GM19193 (cell line): ENCODE data around the gene BCL11A.

Experiments used
- POLR2A ChIP-seq: IDR thresholded peaks from 4 replicates; pipeline ENCODE4 v1.6.1; 2011; ENCODE audit not compliant: insufficient read depth, insufficient read length; ENCODE audit errors: extremely low read depth

The BCL11A gene

DNA sequence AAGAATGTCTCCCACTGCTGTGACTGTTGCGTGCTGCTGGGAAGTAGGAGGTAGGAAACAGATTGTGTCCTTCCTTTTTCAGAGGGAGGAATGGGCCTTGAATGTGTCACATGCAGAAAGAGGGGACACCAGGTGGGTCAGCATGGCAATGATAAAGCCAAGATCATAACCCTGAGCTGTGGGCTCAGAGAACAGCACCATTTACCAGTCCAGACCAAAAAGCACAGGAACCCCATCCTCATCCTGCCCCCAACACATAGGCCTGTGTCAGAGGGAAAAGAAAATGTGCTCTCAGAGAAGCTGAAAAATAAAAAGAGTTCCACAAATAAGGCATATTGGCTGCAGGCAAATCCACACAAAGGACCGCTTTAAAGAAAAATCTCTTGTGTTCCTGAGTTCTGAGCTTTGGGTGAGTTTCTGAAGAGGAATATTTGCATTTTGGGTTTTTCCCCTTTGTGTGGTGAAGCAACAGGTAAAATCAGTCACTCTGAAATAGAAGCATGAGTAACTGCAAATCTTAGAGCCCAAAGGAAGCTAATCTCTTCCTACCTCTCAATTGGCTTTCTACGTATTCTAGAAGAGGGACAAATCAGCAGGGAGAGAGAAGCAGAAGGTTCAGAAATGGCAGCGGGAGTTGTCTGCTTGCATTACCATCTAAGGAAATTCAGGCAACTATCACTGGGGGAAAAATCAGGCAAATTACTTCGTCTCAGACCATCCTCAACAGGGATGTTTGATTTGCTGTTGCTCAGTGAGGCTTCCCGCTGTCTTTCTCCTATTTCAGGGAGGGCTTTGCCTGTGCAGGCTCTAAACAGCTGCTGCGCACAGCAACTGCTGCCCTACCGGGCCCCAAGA lies 106.8 kb downstream of the BCL11A start:
- peak; percentile 38 for TF ChIP-seq POLR2A

DNA sequence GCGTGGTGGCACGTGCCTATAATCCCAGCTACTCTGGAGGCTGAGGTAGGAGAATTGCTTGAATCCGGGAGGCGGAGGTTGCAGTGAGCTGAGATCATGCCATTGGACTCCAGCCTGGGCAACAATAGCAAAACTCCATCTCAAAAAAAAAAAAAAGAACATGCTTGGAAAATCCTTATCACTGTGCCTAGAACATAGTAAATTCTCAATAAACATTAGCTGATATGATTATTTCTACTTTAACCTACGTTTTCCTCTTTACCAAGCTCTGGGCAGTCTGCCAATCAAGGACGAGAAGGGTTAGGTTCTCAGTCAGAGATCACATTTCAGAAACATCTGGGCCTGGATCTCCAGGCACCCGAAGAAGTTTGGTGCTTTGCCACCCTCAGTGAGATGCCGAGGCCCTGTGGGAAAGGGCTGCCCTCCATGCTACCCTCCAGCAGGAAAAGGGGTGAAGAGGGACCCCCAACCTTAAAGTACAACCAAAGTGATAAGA lies 107.7 kb downstream of the BCL11A start:
- TF ChIP-seq POLR2A: no peak

DNA sequence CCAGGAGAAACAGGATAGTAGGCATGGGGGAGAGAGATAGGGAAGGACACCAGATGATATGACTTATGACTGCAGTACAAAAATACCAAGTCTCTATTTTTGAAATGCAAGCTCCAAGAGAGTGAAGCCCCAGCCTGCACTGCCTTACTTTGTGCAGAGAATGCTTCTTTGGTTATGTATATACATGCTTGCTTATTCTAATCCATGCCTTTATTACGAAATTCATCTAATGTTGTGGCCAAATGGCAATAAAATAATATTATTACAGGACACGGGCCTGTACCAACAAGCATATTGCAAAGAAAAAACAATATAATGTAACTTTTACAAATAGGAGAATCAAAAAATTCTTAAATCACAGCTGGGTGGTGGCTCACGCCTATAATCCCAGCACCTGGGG lies 110.8 kb downstream of the BCL11A start:
- TF ChIP-seq POLR2A: no peak

DNA sequence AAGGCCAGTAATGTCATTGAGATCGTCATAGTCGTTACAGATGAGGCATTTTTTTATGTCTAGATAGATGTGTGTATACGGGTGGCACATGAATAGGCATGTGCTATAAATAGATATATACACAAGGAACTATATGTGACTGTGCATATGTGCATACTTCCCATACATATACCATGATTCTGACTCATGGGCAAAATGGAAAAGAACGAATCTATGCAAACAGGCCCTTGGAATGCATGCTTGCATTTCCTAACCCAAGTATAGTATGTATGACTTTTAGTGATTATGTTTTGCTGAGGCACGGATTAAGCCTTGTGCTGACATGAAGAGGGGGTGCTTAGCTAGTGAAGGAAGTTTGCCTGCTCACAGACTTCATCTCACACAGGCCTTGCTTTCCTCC lies 111.7 kb downstream of the BCL11A start:
- TF ChIP-seq POLR2A: no peak

DNA sequence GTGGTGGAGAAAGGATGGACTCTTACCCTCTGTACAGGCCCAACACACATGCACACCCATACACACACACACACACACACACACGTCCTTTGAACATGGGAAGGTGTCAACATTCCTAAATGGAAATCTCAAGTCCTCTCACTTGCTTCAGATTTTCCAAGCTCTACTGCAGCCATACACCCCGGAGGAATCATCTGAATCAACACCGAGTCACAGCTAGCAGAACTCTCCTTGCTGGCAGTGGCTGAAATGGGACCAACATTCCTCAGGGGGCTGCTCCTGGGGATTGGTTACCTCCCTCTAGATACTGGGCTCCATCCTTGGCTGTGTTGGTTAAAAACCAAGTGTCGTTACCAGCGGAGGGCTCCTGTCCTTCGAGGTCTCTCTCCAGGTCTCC lies 112.7 kb downstream of the BCL11A start:
- no peak for TF ChIP-seq POLR2A

DNA sequence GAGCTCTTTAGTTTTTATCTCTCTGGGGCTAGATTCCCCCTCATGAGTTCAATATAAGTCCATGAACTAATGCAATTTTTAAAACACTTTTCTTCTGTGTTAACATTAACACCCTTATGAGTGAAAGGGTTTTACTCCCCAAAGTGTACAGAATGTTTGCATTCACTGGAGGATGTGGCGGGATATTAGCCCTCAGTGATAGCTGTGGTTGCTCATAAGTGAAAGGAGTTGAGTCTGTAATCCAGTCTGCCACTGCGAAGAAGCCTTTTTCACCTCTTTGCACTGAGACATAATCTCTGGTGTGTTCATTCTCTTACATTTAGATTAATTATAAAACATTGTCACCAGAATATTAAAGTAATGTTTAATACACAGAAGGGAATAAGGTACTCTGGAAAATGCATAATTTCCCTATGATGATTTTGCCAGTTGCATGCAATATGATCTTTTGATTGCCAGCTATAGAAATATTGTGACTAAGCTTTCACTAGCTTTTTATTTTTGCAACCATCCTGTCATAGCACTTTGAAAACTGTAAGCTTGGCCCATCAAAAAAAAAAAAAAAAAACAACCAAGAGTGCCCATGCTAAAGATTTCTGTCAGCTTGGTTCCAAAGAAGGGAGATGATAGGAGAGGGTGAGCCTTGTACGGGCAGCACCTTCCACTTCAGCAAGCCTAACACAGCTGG lies 113.2 kb downstream of the BCL11A start:
- TF ChIP-seq POLR2A: no peak

DNA sequence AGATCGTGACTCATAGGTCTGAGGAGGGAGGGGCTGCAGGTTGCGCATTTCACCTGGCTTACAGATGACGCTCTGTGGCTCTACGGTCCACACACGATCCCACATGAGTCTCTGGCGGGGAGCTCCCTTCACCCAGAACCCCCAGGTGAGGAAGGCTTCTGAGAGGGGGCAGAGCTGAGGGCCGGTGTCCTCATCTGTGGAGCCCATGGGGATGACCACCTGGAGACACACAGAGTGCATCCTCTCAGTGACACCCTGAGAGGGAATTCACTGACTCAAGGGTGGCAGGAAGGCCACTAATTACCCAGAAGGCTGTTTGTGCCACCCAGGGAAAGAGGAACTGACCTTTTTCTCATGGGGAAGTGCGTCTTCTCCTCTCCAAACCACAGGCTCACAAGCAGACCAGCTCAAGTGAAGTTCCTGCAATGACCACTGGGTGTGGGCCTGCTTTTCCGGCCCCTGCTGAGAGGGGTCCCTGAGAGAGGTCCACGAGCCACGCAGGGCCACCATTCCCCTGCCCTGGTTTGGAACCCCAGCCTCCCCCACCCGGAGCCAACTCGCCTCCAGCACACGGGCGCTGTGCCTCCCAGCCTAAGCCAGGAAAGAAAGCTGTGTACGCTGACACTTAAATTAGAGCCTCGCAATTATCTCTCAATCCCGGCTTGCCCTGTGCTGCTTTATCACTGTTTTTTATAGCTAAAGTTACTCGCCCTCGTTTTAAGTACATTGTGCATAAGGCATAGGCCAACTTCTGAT lies 114.1 kb downstream of the BCL11A start:
- TF ChIP-seq POLR2A: peak; percentile 76

DNA sequence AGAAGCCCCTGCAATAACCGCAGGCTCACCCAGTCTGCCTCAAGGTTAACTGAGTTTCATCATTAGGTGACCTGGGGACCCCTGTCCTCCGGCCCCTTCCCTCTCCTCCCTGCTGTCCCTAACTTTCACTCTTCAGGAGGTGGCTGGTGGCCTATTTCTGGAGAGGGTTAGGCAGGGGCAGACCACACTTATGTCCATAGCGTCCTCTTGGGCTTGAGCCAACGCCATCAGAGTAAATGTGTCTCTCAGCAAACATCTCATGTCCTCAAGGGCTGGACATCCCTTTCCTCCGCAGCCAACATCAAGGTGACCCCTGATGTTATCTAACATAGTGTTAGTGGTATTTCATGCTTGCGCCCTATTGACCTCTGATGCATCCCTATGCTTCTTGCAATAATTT lies 114.8 kb downstream of the BCL11A start:
- no peak for TF ChIP-seq POLR2A

DNA sequence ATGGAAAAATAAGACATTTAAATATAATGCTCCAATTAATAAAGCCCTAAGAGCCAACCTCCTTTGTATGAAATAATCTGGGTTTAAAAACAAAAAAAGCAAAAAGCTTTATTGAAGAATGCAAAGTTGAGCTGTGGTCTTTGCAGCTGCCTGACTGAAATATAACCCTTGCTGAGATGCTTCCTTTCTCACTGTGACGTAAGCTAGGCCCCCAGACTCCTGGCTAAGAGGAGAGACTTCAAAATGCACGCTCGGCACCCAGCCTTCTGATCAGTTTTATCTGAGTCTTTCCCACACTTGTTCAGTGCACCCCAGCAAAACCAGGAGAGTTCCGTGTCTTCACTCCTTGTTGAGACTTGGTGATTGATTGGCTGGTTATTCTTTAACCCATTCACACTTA lies 115.3 kb downstream of the BCL11A start:
- TF ChIP-seq POLR2A: no peak

DNA sequence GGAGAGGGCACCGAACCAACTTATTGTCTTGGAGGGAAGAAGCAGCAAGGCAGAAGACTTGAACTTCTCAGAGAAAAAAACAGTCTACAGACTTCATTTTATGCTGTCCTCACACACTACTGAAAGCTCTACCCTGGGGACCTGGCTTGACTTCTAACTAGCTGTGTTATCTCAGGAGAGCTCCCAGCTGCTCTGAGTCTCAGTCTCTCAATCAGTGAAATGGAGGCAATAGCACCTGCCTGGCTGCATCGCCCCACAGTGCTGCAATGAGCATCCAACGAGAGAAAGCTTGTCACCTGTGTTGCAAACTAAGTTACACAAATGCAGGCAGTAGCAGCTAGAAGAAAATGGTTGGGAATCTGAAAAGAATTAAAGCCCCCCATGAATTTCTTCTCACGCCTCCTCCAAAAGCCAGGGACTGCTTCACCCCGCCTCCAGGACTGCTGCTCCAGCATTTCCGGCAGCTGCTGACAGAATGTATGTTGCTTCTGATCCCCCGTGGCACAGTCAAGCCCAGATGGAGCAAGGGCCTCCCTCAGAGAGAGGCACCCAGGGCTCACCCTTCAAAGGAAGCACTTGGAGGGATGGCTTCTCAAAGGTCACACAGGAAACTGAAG lies 116.3 kb downstream of the BCL11A start:
- no peak for TF ChIP-seq POLR2A

DNA sequence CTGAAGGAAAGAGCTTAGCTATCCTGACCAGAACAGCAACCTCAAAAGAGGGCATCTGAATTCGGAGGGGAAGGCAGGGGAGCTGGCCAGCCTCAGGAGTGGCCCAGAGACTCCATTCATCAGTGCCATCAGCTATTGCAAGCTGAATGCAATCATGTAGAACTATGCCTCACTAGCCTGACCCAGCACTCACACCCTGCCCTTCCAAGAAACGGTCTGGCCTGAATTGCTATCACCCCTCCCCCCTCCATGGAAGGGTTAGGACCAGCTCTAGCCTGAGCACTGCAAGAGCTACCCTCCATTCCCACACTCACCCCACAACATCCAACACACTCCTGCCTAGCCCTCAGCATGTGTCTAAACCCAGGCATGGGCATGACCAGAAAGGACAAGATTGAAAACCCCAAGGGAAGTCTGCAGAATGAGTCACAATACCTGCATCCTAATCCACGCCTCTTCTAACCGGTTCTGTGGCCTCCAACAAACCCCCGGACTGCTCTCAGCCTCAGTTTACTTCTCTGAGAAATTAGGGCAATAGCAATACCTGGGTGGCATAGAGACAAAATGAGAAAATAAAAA lies 120.3 kb downstream of the BCL11A start:
- no peak for TF ChIP-seq POLR2A

DNA sequence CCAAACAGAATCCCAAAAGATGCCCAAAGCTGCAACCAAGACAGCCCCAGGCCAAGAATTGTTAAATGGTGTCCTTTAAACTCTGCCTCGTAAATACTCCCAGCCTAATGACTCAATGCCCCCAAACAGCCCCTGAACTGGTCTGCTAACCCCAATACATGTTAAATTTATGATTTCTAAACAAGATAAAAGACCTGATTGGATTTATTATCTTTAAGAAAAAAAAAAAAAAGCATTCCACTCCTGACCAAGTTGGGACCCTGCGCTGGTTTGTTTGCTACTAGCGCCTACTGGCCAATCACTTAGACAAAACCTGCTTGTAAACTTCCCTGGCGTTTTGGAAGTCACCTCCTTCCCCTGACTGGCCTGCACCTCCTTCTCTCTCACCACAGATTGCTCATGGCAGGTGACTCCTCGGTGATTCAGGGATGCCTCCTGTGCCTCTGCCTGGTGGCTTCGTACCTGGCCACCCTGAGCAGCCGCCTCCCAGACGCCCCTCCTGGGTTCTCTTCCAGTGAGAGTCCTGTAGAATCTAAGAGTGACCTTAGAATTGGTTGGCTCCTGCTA lies 121.3 kb downstream of the BCL11A start:
- no peak for TF ChIP-seq POLR2A

DNA sequence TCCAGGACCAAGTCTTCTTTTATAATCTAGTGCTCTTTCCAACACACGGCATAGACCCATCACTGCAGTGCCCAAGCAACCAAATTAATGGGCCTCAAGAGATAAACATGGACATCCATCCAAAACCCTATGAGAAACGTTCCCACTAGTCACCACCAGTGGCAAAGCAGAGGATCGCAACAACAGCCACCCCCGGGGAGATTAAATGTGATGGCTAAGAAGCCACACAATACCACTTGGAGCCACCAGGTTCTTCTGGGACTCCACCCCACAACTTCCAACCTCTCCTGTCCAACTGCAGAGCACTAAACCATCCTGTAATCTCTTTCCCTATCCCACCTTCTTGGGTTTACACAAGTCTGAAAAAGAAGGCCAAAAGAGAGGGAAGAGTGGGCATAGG lies 123.8 kb downstream of the BCL11A start:
- no peak for TF ChIP-seq POLR2A

DNA sequence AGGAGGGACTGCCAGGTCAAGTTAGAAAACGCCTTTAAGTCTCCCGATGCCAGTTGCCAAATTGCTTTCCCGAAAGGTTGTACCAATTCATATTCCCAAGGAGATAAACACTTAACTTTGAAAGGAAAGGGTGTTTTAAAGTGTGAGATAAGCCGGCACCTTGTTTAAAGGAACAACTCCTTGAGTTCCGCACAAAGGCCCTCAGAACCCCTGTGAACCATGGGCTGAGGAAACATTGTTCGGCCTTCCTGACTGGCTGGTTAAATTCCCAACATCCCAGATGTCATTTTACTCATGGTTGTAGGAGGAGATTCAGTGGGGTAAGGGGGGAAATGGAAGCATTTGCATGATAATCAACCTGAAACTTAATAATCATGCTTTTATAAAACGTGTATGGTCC lies 126.6 kb downstream of the BCL11A start:
- TF ChIP-seq POLR2A: no peak
